Measurements from ENCODE around the gene NDUFB11. TPM values are rescaled to one million over a fixed set of nuclear protein-coding genes. Genes with fewer than 3 reads are reported as not detected.
A peak's percentile ranks its signal among the peaks of the same experiment; 100 is the strongest.

The NDUFB11 gene
- total and polyA plus RNA-seq, 9 of the 15 experiments (the other 6 are each of a cell fraction or from before 2014, with no cell fraction given), result 20.9 to 269 (median 86.8) TPM

DNA sequence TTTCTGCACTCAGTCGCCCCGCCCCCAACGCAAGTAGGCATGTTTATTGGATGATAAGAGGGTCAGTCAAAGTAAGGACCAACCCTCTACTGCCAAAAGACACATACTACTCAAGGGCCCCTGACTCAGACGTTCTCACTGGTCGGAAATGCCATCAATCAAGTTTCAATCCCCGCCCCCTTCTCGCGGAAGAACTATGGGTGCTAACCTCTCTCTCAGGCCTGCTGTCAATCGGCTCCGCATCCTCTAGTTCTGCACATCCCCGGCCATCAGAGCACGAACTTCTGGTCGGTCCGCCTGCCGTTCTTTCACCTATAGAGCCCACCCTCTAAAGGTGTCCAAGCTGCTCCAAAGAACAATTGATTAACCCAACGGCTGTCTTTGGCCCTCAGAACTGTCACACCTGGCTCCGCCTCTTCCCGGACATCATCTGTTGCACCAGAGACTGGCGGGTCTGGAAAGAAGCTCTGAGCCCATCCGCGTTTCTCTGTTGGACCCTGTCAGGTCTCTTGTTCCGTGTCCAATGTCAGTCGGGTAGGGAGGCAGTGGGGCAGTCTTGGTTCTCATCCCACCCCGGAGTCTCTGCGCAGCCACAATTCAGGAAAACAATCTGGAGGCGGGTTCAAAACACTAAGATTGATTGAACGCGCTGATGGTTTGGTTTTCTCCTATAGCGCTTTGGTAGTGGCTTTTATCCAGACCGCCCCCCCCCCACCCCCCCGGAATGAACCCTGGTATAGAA, 15.2 kb downstream of the NDUFB11 start (continued):
- TF ChIP-seq MED1 (CRISPR knock-in tag; IDR thresholded peaks at IDR 0.05; ENCODE audit: borderline replicate concordance) (no peak), SNAPC5 (CRISPR knock-in tag; IDR thresholded peaks at IDR 0.05) (no peak), ZNF445 (CRISPR knock-in tag; IDR thresholded peaks at IDR 0.05; ENCODE audit: low read depth) (no peak), GATAD2A (IDR thresholded peaks at IDR 0.05) (no peak), IRF2 (CRISPR knock-in tag; IDR thresholded peaks at IDR 0.05) (no peak), MIER1 (IDR thresholded peaks at IDR 0.05; ENCODE audit: low read depth) (no peak), FIP1L1 (IDR thresholded peaks at IDR 0.05; ENCODE audit: low read depth, low read length, poor library complexity, severe bottlenecking) (no peak), CEBPG (CRISPR knock-in tag; IDR thresholded peaks at IDR 0.05) (peak; percentile 26; the same call in 1 of the 2 replicates), CEBPG (tag; conservative IDR thresholded peaks at IDR 0.05 in 1 of 2, IDR thresholded peaks at IDR 0.05 in 1 of 2) (no peak), ZC3H4 (CRISPR knock-in tag; IDR thresholded peaks at IDR 0.05; ENCODE audit: borderline replicate concordance) (no peak), KLF1 (tag; IDR thresholded peaks at IDR 0.05) (no peak), TRIM25 (IDR thresholded peaks at IDR 0.05; ENCODE audit: borderline replicate concordance) (no peak), ZNF12 (CRISPR knock-in tag; IDR thresholded peaks at IDR 0.05) (no peak), NBN (IDR thresholded peaks at IDR 0.05; ENCODE audit: low read depth) (no peak), TAF7 (tag; IDR thresholded peaks at IDR 0.05) (peak; percentile 90), ZSCAN32 (CRISPR knock-in tag; IDR thresholded peaks at IDR 0.05) (no peak), KDM4B (IDR thresholded peaks at IDR 0.05; ENCODE audit: borderline replicate concordance in 2 of 2, low read depth in 1 of 2) (no peak), KHSRP (IDR thresholded peaks at IDR 0.05) (no peak), RFX7 (CRISPR knock-in tag; IDR thresholded peaks at IDR 0.05) (no peak), PYGO2 (tag; IDR thresholded peaks at IDR 0.05) (no peak), CHCHD3 (CRISPR knock-in tag; IDR thresholded peaks at IDR 0.05) (no peak), NFYB (IDR thresholded peaks at IDR 0.05; ENCODE audit: extremely low read depth, insufficient read length) (peak; percentile 90)
